ENCODE measurements around the gene CNTN4. TPM values are rescaled to one million over a fixed set of nuclear protein-coding genes. Genes with fewer than 3 reads are reported as not detected.

The CNTN4 gene
- total and polyA plus RNA-seq, 7 donors: 0.17 to 3.2 (median 0.42) TPM

- Histone ChIP-seq H3K4me1 (no peaks in the 10 kb centered on the region), H3K9me3 (no peaks in the 10 kb centered on the region), H3K27me3 (ENCODE audit: insufficient read depth in 3 of 3, low read length in 2 of 3) (no peaks in the 10 kb centered on the region), H3K27ac (no peak overlapping the region), H3K4me3 (no peak overlapping the region), H3K36me3 (ENCODE audit: insufficient read depth in 1 of 2, low read depth in 1 of 2) (no peaks in the 10 kb centered on the region)
- intact Hi-C loops (cut with DNase I): no loop called here
- no peak for ATAC-seq
- DNase-seq: no peak
- 64 to 83% (median 72%) methylated on average over 3 of the region's 3 CpGs for WGBS, 3 donors
- TF ChIP-seq CTCF (IDR thresholded peaks at IDR 0.05): no peak
Measured at GRCh38 chr3:2896308-2896939, 797.8 kb downstream of the CNTN4 start.

- H3K27me3 ChIP-seq (ENCODE audit: insufficient read depth in 3 of 3, low read length in 2 of 3): no peaks in the 10 kb centered on the region
- no peaks in the 10 kb centered on the region for H3K4me1 ChIP-seq
- H3K27ac ChIP-seq: no peak overlapping the region
- intact Hi-C loops (cut with DNase I): no loop called here
- DNase-seq: no peak
- no peak for TF ChIP-seq CTCF (IDR thresholded peaks at IDR 0.05)
- ATAC-seq: no peak
- H3K9me3 ChIP-seq: no peaks in the 10 kb centered on the region
- 62 to 69% (median 65%) methylated on average over 4 of the region's 4 CpGs for WGBS, 3 donors
- H3K4me3 ChIP-seq: no peak overlapping the region
- H3K36me3 ChIP-seq (ENCODE audit: insufficient read depth in 1 of 2, low read depth in 1 of 2): no peaks in the 10 kb centered on the region
Measured at GRCh38 chr3:2897821-2898220, 799.2 kb downstream of the CNTN4 start.

GRCh38 chr3:2898591-2899353 is 800.1 kb downstream of the CNTN4 start:
- 10 to 14% (median 13%) methylated on average over 1 of the region's 1 CpG for WGBS, 3 donors
- H3K4me3 ChIP-seq: no peak overlapping the region
- H3K4me1 ChIP-seq: no peaks in the 10 kb centered on the region
- intact Hi-C loops (cut with DNase I): no loop called here
- no peaks in the 10 kb centered on the region for H3K36me3 ChIP-seq (ENCODE audit: insufficient read depth in 1 of 2, low read depth in 1 of 2)
- no peak for TF ChIP-seq CTCF (IDR thresholded peaks at IDR 0.05)
- DNase-seq (no peak), ATAC-seq (no peak)
- H3K27ac ChIP-seq: no peak overlapping the region
- H3K9me3 ChIP-seq: no peaks in the 10 kb centered on the region
- H3K27me3 ChIP-seq (ENCODE audit: insufficient read depth in 3 of 3, low read length in 2 of 3): no peaks in the 10 kb centered on the region

- H3K27ac ChIP-seq: no peak overlapping the region
- 60 to 70% (median 68%) methylated on average over 2 of the region's 2 CpGs for WGBS, 3 donors
- no peaks in the 10 kb centered on the region for H3K36me3 ChIP-seq (ENCODE audit: insufficient read depth in 1 of 2, low read depth in 1 of 2)
- no peaks in the 10 kb centered on the region for H3K27me3 ChIP-seq (ENCODE audit: insufficient read depth in 3 of 3, low read length in 2 of 3)
- intact Hi-C loops (cut with DNase I): no loop called here
- H3K4me1 ChIP-seq: no peaks in the 10 kb centered on the region
- TF ChIP-seq CTCF (IDR thresholded peaks at IDR 0.05): no peak
- H3K4me3 ChIP-seq: no peak overlapping the region
- DNase-seq (no peak), ATAC-seq (no peak)
- H3K9me3 ChIP-seq: no peaks in the 10 kb centered on the region
Measured at GRCh38 chr3:2904054-2904453, 805.4 kb downstream of the CNTN4 start.

Data from psoas muscle (tissue), 8 donors.